ENCODE data around the gene ZBTB43.
"Not testable (repeated sequence)": the region's sequence is repeated elsewhere in the genome, so short reads cannot be mapped to it uniquely, and the experiment has no call there.

- TF ChIP-seq STAT1 (conservative IDR thresholded peaks at IDR 0.05); ATF3 (IDR thresholded peaks at IDR 0.05; ENCODE audit: borderline replicate concordance, extremely low read depth, low read depth, low read length); CTCF (IDR thresholded peaks at IDR 0.05 in 2 of 3, conservative IDR thresholded peaks at IDR 0.05 in 1 of 3; ENCODE audit: control insufficient read depth in 2 of 3, extremely low read depth in 1 of 3, insufficient read depth in 1 of 3, low read depth in 3 of 3, low read length in 3 of 3); NFIC (IDR thresholded peaks at IDR 0.05; ENCODE audit: low read depth, low read length); MXI1 (IDR thresholded peaks at IDR 0.05; ENCODE audit: low read depth, low read length); EP300 (IDR thresholded peaks at IDR 0.05; ENCODE audit: borderline replicate concordance in 1 of 2, control insufficient read depth in 1 of 2, low read depth in 2 of 2, low read length in 2 of 2); ZNF24 (IDR thresholded peaks at IDR 0.05); HSF1 (IDR thresholded peaks at IDR 0.05; ENCODE audit: low read depth, low read length); GABPA (IDR thresholded peaks at IDR 0.05; ENCODE audit: low read depth); ELK1 (IDR thresholded peaks at IDR 0.05; ENCODE audit: low read depth, low read length); EZH2 (IDR thresholded peaks at IDR 0.05; ENCODE audit: borderline replicate concordance, control insufficient read depth, low read depth, low read length); CHD4 (IDR thresholded peaks at IDR 0.05): not testable (repeated sequence)
Measured at GRCh38 chr9:126810221-126810620, 5.4 kb downstream of the ZBTB43 start.
